Neural crest cell (in vitro differentiated cells): ENCODE data around the gene TPO. TPM values are rescaled to one million over a fixed set of nuclear protein-coding genes. Genes with fewer than 3 reads are reported as not detected.

Experiments
- DNase-seq: peaks from one replicate; pipeline ENCODE4 v3.0.0; 2021; ENCODE audit warnings: low read depth, mixed read lengths, low spot score
- H3K27ac Mint-ChIP-seq: one replicate; pipeline ENCODE4 v1.8.0; 2021; ENCODE audit warnings: mild to moderate bottlenecking, mixed read lengths; ENCODE audit not compliant: unreplicated experiment
- H3K27me3 Mint-ChIP-seq: 2 replicates; pipeline ENCODE4 v1.8.0; 2021; ENCODE audit warnings: low read depth, mild to moderate bottlenecking, mixed read lengths
- H3K36me3 Mint-ChIP-seq: 2 replicates; pipeline ENCODE4 v1.8.0; 2021; ENCODE audit warnings: low read depth, mild to moderate bottlenecking, mixed read lengths
- H3K4me1 Mint-ChIP-seq: 2 replicates; pipeline ENCODE4 v1.8.0; 2021; ENCODE audit warnings: mixed read lengths
- H3K4me3 Mint-ChIP-seq: one replicate; pipeline ENCODE4 v1.8.0; 2021; ENCODE audit warnings: mild to moderate bottlenecking, mixed read lengths
- H3K9me3 Mint-ChIP-seq: 2 replicates; pipeline ENCODE4 v1.8.0; 2021; ENCODE audit warnings: mixed read lengths
- total RNA-seq: library from RNA; stranded (reverse); gene quantifications from 2 replicates; pipeline ENCODE4 v1.2.1, GENCODE V29; 2021
- TF ChIP-seq, protein P1 (sequence below): fragments of 200-600 bp; sonication (generic); conservative IDR thresholded peaks from 2 replicates; pipeline ENCODE4 v1.5.0; 2021; ENCODE audit warnings: antibody characterized with exemption, mild to moderate bottlenecking

TPO gene
- total RNA-seq, 1 donor from 2014 or later, result not detected

DNA sequence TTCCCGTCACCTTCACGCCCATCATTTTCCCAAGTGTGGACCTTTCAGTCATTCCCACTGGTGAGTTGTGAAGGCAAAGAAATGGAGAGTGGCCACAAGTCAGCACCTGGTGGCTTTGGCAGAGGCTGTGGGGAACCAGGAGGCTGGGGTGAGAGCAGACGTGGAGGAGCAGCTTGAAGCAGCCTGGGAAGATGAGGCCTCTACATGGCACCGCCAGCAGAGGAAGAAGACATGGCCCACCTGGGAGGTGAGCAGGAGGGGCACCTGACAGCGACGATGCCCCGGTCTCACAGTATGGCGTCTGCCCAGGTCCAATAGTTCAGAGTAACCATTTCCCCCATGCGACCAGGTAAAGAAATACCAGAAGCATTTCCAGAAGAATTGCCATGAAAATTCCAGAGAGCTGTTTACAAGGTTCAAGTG is 69.0 kb downstream of the TPO start:
- no peak for DNase-seq
- Mint-ChIP-seq H3K27me3 (no peaks in the 10 kb centered on the region), H3K4me1 (no peaks in the 10 kb centered on the region), H3K9me3 (no peaks in the 10 kb centered on the region), H3K27ac (no peak overlapping the region), H3K4me3 (no peak overlapping the region), H3K36me3 (no peaks in the 10 kb centered on the region)
- TF ChIP-seq, protein P1, sequence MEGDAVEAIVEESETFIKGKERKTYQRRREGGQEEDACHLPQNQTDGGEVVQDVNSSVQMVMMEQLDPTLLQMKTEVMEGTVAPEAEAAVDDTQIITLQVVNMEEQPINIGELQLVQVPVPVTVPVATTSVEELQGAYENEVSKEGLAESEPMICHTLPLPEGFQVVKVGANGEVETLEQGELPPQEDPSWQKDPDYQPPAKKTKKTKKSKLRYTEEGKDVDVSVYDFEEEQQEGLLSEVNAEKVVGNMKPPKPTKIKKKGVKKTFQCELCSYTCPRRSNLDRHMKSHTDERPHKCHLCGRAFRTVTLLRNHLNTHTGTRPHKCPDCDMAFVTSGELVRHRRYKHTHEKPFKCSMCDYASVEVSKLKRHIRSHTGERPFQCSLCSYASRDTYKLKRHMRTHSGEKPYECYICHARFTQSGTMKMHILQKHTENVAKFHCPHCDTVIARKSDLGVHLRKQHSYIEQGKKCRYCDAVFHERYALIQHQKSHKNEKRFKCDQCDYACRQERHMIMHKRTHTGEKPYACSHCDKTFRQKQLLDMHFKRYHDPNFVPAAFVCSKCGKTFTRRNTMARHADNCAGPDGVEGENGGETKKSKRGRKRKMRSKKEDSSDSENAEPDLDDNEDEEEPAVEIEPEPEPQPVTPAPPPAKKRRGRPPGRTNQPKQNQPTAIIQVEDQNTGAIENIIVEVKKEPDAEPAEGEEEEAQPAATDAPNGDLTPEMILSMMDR, result no peak

DNA sequence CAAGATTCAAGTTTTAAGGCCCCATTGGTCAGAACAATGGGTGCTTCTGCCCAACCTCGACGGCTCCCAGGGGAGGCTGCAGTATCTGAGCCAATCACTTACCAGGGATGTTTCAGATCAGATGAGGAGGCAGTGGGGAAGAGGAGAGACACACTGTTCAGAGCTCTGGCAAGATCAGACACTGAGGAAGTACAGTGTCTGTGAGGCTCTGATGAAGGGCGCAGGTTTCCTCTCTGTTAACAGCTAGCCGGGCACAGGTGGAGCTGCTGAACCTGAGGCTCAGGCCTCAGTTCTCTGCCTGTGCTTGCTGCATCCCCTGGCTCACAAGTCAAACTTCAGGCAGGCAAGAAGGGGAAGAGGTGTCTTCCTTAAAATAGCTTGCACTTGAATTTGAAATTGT is 69.7 kb downstream of the TPO start:
- no peaks in the 10 kb centered on the region for H3K9me3 Mint-ChIP-seq
- no peaks in the 10 kb centered on the region for H3K27me3 Mint-ChIP-seq
- no peak overlapping the region for H3K27ac Mint-ChIP-seq
- no peaks in the 10 kb centered on the region for H3K36me3 Mint-ChIP-seq
- TF ChIP-seq, protein P1, result no peak
- peaks cover 2% of the 10 kb centered on the region for H3K4me1 Mint-ChIP-seq
- DNase-seq, result no peak
- no peak overlapping the region for H3K4me3 Mint-ChIP-seq

DNA sequence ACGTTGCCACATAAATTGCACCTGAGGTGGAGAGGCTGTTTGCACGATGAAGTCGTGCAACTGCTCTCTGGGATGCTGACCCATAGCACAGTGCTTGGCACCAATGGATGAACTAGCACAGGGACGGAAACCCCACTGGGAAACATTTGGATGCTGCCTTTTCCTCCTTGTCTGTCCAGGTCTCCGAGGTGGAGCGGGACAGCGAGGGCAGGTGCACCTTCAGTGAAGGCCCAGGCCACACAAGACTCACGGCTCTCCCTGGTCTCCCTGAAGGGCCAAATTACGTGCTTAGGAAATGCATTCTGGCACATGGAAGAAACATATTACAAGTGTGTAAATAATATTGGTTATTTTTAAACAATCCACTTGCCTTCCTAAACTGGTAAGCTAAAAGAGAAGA is 70.3 kb downstream of the TPO start:
- no peak overlapping the region for H3K27ac Mint-ChIP-seq
- no peaks in the 10 kb centered on the region for H3K9me3 Mint-ChIP-seq
- DNase-seq, result no peak
- H3K4me3 Mint-ChIP-seq, result no peak overlapping the region
- no peaks in the 10 kb centered on the region for H3K36me3 Mint-ChIP-seq
- TF ChIP-seq, protein P1, result no peak
- H3K4me1 Mint-ChIP-seq, result peaks cover 7% of the 10 kb centered on the region
- H3K27me3 Mint-ChIP-seq, result no peaks in the 10 kb centered on the region

DNA sequence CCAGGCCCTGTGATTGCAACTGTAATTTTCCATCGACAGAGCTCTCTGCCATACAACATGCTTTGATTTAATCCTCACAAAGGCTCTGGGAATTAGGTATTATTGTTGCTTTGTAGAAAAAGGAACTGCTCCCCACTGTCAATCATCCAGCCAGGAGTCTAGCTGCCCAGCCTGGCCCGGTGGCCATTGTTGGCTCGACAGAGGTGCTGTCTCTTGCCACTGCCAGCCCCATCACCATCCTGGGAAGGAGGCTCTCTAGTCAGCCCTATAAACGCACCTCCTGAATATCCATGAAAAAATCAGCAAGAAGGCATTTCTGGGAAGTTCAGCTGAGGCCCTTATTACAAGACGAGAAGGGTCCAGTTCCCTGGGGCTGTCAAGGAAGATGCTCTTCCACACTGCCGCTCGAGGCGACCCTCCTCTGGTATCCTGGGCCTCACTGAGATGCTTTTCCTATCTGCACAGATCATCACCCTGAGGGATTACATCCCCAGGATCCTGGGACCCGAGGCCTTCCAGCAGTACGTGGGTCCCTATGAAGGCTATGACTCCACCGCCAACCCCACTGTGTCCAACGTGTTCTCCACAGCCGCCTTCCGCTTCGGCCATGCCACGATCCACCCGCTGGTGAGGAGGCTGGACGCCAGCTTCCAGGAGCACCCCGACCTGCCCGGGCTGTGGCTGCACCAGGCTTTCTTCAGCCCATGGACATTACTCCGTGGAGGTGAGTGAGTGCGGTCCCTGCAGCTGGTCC is 71.0 kb downstream of the TPO start:
- Mint-ChIP-seq H3K36me3 (no peaks in the 10 kb centered on the region), H3K27ac (no peak overlapping the region), H3K4me3 (no peak overlapping the region), H3K4me1 (peaks cover 8% of the 10 kb centered on the region), H3K9me3 (no peaks in the 10 kb centered on the region), H3K27me3 (no peaks in the 10 kb centered on the region)
- no peak for DNase-seq
- TF ChIP-seq, protein P1, result no peak

DNA sequence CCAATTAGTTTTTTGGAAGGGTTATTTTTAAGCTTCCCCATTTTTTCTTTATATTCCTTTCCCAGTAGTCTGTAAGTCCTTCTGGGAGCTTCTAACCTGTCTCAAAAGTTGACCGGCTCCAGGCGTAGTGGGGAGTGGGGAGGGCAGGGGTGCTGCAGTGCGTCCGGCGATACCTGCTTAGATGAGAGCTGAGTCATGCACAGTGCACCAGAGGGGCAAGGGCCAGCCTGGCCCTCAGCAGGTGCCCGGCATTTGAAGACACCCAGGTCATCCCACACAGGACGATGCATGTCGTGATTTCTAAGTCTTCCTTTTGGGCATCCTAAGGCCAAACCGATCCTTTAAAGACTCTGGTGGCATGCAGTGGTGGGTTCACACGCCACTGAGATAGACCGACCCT is 73.4 kb downstream of the TPO start:
- Mint-ChIP-seq H3K9me3 (no peaks in the 10 kb centered on the region), H3K4me3 (no peak overlapping the region), H3K27ac (no peak overlapping the region), H3K4me1 (peaks cover 8% of the 10 kb centered on the region), H3K27me3 (no peaks in the 10 kb centered on the region), H3K36me3 (no peaks in the 10 kb centered on the region)
- DNase-seq, result no peak
- TF ChIP-seq, protein P1, result no peak
